Stimulated activated CD4-positive, alpha-beta T cell treated with anti-CD3 and anti-CD28 coated beads, Interleukin-2, amount 100 ng/mL, for 4 hours (primary cell): ENCODE data around the gene PARVA.

Experiments
- DNase-seq: peaks from one replicate; pipeline ENCODE4 v3.0.0-alpha.2; 2020; ENCODE audit warnings: low read depth

Gene PARVA

DNA sequence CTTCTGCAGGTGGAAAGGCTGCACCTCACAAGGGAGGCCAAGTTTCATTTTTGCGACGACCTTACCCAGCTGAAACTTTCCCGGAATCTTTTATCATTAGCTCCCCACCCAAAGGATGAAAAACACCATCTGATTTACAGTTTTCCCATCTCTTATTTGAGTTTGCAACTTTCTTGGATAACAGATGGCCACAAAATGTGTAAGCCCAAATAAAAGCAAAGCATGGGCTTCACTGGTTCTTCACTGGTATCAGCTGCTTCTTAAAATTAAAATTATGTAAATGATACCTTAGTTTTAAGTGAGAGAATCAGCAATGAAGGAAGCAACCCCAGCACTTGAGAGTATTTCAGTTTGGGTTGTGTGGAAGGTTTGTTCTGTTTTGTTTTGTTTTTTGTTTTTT is 55.8 kb downstream of the PARVA start:
- no peak for DNase-seq

DNA sequence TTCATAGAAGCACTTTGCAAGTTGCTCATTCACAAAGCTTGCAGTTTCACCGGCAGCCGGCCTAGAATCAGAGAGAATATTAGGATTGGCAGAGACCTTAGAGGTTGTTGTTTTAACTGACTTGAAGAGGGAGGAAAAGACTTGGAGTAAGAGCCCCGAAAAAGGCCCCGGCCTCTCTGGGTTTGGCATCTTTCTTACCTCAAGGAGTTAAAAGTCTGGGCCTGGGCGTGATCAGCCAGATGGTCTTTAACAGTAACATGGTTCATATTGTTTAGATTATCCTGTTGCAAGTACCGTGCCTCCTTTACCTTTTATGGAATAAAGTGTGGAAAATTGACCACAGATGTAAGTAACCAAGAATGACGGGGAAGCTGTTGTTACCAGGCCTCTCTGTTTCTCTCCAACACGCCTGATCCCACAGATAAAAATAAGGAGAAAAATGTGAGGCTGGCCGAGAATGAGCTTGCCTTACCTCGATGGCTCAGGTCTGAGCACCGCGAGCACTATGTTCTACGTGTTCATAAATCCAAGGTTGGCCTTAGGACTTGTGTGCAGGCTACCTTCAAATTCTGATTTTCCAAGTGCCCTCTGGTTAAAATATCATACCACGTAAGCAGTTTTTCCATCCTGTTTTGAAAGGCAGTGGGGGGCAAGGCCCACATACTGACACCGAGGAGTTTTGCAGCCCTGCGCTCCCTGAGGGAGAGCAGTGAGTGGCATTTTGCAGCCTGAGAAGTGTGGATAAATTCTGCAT is 56.4 kb downstream of the PARVA start:
- no peak for DNase-seq

DNA sequence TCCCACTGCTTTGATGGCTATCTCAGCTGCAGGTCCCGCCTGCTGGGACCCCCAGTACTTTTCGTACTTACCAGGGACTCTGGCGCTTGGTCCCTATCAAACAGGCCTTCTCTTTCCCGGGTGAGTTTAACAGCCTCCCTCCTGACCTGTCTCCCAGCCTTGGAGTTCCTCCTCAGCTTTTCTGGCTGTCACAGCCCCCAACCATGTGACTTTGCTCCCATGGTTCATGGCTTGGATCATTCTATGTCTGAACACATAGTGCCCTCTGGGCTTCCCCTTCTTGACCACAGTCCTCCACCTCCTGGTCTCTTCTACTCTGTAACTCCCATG is 56.9 kb downstream of the PARVA start:
- no peak for DNase-seq

DNA sequence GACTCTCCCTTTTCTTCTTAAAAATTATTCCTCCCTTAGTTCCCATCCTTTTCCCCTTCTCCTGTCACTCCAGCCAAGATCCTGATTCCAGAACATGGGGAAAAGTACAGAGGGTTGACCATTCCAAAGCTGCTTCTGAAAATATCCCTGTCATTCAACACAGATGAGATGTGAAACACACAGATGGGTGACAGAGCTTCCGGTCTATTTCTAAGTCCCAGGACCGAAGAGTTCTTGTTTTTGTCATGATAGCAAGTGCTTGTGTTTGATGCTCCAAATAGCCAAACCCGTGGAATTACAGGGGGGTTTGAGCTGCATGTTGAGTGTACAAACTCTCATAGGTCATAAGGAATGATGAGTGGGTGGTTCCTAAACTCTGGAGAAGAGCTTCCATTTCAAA is 57.9 kb downstream of the PARVA start:
- DNase-seq: no peak

DNA sequence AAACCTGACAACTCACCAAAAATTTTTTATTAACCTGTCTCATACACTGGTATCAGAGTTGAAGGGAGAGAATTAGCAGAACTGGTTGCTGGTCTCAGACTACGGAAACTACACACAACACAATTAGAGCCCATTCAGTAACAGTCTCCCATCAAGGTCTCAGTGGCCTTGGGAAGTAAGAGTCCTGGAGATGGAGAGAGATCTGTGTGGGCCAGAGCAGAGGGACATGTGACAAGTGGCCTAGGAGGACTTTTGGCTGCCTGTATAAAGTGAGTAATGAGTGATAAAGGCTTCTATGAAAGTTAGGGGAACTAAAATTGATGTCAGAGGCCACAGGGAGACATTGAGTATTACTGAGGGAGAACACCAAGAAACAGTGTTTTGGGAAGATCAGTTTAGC is 58.9 kb downstream of the PARVA start:
- no peak for DNase-seq

DNA sequence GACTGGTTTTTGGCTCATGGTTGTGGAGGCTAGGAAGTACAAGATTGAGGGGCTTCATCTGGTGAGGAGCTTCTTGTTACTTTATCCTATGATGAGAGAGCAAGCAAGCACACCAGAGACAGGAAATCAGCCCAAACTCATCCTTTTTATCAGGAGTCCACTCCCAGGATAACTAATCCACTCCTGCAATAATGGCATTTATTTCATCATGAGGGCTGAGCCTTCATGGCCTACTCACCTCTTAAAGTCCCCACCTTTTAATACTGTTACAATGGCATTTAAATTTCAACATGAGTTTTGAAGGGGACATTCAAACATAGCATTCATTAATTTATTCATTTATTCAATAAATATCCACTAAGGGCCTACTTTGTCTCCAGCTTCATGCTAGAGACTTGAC is 60.9 kb downstream of the PARVA start:
- no peak for DNase-seq

DNA sequence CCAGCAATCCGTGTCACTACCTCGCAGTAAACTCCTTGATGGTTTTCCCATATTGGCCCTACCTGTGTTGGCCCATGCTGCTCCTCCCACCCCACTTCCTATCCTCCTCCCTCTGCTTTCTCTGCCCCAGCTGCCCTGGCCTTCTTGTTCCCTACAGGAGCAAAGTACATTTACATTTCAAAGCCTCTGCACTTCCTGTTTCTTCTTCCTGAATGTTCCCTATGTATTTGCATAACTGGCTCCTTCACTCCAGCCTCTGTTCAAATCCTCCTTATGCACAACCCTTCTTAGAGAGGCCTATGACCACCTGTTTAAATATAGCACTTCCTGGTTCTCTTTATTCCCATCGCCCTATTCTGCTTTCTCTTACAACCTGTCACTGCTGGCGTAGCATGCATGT is 62.2 kb downstream of the PARVA start:
- DNase-seq: no peak

DNA sequence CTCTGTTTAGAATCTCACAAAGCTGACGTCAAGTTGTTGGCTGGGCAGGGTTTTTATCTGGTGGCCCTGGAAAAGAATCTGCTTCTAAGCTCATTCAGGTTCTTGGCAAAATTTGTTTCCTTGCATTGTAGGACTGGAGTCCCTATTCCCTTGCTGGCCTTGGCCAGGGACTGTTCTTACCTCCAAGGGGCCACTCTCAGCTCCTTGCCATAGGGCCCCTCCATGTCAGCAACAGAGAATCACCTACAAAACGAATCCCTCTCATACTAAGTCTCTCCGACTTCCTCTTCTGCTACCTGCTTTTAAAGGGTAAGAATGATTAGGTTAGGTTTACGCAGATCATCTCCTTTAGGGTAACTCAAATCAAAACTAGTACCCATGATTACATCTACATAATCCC is 63.2 kb downstream of the PARVA start:
- DNase-seq: no peak

DNA sequence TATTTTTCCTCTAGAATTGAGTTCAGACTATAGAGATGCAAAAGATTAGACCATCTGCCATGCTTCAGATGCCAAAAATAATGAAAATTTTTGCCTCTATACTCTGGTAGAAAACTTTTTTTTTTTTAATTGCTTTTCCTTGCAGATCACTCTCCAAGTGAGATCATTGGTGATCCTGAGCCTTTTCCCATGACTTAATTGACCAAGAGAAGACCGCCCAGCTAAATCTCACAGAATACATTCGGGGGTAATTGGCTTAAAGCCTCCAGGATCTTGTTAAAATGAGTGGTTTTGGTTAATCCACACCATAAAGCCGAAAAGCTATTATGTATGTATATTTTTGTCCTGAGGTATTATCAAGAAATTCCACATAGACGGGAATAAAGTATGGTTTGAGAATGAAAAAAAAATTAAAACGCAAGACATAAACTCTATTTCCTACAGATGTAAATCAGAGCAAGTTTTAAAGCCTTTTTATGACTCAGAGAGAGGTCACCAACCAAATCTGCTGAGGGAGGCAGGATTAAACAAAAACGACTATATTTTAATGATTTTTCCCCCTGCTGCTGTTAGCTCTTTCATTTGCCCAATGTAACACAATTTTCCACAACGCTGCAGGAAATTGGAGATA is 64.0 kb downstream of the PARVA start:
- no peak for DNase-seq

DNA sequence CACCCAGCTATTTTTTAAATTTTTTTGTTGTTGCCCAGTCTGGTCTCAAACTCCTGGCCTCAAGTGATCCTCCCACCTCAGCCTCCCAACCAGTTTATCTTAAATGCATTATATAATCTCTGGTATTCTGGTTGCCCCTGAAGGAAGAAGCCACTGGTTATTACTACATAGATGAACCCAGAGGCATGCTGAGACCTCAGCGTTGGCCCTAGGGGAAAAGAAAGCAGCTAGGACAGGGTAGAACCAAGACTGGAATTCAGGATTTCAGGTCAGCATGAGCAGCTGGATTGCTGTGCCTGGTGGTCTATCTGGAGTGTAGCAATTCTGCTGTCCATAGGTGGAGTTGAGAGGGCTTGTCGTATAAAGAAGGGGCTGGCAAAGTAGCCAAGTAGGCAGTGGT is 67.2 kb downstream of the PARVA start:
- no peak for DNase-seq

DNA sequence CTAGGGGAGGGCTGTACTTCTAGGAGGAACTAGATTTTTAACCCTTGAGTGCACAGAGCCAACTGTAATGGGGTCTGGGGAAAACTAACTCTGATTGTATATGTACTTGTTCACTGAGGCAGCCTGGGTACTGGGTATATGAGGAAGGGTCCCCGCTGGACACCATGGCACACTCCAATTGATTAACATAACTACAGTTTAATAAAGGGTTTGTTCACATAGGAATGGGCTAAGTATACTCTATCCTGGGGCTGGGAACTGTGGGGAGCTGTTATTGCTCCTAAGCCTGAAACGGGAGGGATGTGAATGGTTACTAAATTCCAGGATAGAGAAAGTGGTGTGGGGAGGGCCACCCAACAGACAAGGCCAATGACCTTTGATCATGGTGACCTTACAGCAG is 67.6 kb downstream of the PARVA start:
- no peak for DNase-seq

DNA sequence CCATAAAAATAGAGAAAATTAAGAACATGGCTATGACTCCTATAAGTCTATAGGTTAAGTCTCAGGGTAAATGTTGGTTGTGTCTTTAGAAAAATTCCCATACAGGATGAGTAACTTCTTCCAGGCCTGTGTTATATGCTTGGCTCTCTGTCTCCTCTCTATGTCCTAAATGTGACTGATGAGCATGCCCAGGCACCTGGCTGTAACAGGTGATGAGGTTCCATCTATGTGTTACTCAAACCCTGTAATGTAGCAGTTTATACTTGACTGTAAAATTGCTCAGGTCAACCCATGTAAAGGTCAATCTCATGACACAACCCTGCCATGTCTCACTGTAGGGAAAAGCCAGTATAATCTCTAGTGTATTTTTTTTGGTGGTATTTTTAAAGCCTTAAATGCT is 69.5 kb downstream of the PARVA start:
- DNase-seq: no peak

DNA sequence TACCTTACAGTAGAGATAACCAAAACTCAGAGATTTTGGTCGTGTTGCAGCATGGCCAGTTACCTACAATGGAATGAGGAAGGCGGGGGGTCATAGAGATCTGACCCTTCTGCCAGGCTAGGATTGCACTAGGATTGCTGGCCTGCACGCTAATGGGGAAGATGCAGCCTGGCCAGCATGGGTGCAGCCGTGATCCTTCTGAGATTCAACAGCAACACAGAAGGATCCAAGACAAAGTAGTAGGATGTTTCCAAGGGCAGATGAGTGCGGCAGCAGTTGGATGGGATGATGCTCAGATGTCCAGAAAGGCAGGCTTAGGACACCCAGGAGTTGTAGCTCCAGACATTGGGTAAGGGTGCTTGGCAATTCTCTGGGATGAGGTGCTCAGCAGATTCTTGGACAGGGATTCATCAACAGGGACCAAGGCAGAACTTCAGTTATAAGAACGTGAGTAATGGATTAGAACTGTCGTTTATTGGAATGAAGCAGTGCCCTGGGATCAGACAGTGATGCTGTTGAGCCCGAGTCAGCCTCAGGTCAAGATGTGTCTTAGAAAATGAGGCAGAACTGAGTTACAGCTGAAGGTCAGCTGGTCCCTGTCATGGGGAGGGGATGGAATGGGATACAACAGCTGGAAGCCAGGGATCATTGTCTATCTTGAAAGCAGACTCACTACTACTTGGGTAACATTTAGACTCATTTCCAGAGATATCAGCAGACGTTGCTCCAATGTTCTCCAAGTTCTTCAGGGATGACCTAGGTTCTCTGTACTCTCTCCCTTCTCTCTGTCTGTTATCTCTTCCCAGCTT is 71.0 kb downstream of the PARVA start:
- DNase-seq: no peak

DNA sequence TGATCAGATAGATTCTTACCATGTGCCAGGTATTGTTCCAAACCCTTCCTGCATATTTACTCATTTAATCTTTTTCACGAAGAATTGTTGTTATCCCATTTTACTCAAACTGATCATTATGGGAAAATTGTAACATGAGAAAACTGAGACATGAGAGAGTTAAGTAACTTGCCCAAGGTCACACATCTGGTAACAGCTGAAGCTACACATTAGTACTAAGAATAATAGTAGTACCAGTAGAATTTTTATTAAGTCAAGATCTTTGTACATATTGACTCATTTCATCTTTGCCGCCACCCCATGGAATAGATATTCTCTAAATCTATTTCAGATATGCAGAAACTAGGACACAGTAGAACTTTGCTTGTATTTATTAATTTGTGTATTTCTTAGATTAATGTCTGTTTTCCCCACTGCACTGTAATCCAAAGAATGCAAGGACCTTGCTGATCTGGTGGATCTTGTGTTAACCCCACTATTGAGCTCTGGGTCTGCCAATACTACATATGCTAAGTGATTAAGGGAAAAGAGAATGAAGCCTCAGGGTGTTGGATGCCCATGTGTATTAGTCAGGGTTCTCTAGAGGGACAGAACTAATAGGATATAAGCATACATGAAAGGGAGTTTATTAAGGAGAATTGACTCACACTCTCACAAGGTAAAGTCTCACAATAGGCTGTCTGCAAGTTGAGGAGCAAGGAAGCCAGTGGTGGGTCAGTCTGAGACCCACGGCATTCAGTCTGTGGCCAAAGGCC is 72.8 kb downstream of the PARVA start:
- no peak for DNase-seq

DNA sequence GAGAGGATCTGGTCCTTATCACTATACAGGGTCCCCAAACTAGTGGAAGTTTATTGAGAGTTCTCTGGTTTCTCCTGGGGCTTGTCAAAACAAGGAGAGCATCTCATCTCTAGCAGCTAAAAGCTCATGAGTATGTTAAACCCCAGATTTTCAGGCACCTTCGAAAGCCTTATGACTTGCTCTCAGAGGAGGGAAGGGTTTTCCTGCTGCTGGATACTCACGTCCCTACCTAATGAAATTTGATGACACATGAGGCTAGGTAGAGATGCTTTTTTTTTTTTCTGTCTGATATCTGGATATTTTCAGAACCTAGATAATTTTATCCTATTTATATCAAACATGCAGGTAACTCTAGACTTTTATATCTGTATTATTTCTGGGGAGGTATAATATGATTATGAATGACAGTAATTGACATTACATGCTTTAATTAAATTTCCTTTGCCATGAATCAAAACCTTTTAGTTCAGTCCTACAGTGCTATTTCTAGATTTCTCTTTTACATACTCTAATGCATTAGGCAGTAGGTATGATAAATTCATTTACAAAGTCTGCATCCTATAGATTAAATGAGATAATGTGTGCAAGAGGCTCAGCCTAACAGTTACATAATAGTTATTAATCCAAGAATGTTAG is 73.9 kb downstream of the PARVA start:
- DNase-seq: no peak

DNA sequence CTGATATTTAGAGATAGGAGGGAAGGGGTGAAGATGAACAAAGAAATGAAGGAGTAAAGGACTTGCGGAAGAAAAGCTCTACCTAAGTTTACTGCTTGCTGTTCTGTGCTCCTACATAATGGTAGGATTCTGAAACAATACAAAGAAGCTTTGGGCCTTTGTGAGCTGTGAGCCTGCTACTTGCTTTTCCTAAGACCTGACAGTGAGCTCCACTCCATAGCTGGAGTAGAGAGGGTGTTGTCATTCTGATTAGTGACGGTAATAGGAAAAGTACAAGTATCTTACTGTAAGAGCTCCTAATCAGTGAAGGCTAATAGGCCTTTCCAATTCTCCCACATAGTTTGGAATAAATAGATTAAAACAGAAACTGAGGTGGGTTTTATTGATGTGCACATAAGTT is 75.9 kb downstream of the PARVA start:
- no peak for DNase-seq

DNA sequence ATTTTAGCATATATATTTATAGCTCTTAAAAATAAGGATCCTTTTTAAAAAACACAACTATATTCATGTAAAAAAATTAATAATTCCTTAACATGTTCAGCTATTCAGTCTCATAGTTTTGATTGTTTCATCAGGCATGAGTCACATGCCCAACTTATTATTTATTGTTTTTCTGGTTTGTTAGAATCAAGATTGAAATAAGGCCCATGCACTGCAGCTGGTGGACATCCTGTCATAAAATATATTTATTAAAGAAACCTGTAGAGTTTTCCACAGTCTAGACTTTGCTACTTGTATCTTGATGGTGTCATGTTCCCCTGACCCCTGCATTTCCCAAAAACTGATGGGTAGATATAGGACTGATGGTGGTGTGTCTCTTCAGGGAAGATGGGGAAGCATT is 77.4 kb downstream of the PARVA start:
- no peak for DNase-seq

DNA sequence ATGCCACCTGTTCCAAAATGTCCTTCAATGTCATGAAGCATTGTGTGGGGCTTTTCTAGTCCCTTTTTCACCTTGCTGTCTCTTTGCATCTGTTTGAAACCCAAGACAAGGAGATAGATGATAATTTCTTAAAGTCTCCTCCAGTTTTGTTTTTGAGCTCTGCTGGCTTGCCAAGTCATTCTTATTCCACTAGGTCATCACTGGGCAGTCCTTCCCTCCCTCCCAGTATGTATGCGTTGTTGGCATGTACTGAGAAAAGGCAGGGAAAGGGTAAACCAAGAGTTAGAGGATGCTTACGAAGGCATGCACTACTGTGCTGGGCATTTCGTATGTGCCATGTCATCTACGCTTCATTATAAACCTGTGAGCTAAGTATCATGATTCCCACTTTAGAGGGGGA is 78.6 kb downstream of the PARVA start:
- DNase-seq: no peak

DNA sequence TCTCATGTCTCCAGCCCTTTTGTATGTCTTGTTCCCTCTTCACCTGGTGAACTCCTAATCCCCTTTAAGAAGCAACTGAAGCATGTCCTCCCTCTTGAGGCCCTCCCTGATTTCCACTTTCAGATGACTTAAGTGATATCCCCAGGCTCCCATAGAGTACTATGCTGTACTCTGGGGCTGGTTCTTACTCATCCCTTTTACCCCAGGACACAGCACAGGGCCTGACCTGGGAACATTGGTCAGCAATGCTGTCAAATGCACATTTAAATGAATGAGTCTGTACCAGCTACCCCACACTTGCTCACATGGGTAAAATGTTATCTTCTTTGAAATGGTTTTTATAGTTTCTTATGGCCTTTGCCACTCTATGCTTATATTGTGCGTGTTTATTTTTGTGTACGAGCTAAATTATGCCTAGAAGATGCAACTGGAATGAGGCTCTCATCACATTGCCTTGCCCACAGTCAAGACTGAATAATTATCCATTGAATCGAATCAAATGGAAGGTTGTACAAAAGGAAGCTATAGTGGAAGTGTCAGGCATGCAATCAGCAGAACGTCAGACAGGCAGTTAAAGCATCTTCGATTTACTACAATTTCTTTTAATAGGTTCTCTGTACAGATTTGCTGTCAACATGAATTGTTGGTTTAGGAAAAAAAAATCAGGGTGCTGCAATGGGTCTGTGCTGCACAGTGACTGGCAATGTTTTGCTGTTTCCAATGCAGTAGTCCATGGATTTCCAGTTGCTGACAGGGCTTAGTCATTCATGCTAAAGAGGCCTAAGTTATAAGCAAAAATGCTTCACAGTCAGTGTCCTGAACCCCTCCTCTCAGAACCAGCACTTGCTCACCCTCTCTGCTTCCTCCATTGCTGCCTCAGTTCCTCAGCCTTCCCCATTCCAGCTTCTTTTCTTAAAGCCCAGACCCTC is 79.5 kb downstream of the PARVA start:
- DNase-seq: no peak

DNA sequence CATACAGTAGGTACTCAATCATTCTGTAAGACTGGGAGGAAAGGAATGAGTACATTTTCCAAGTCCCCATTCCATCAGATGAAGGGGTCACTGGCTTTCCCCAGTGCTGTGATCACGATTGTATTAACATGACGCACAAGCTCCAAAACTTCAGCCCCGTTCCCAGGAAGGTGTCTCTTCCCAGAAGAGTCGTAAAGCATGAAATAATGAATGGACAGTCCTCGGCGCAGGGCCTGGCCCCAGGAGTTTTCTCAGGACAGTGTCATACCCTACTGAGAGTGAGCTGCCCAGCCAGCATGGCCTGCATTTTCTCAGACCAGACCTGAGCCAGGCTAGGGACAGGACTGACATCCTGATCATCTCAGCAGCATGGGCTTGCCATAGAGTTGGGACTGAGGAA is 80.7 kb downstream of the PARVA start:
- DNase-seq: no peak

DNA sequence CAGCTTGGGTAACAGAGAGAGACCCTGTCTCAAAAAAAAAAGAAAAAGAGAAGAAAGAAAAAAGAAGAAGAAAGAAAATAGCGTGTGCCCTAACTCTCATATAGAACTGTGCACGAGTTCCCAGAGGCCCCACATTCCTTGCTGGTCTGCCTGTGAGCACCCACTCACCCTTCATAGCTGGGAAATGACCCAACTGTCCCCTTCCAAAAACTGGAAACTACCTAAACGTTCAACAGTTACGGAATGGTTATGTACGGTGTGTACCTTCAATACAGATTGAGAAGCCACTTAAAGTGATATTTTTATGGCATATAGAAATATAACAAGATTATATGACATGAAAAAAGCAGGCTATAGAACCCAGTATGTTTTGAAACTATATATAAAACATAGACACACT is 82.0 kb downstream of the PARVA start:
- no peak for DNase-seq
